Measurements from ENCODE around the gene AP5M1.
A peak's percentile ranks its signal among the peaks of the same experiment; 100 is the strongest.
"Not testable (repeated sequence)": the region's sequence is repeated elsewhere in the genome, so short reads cannot be mapped to it uniquely, and the experiment has no call there.

Gene AP5M1

DNA sequence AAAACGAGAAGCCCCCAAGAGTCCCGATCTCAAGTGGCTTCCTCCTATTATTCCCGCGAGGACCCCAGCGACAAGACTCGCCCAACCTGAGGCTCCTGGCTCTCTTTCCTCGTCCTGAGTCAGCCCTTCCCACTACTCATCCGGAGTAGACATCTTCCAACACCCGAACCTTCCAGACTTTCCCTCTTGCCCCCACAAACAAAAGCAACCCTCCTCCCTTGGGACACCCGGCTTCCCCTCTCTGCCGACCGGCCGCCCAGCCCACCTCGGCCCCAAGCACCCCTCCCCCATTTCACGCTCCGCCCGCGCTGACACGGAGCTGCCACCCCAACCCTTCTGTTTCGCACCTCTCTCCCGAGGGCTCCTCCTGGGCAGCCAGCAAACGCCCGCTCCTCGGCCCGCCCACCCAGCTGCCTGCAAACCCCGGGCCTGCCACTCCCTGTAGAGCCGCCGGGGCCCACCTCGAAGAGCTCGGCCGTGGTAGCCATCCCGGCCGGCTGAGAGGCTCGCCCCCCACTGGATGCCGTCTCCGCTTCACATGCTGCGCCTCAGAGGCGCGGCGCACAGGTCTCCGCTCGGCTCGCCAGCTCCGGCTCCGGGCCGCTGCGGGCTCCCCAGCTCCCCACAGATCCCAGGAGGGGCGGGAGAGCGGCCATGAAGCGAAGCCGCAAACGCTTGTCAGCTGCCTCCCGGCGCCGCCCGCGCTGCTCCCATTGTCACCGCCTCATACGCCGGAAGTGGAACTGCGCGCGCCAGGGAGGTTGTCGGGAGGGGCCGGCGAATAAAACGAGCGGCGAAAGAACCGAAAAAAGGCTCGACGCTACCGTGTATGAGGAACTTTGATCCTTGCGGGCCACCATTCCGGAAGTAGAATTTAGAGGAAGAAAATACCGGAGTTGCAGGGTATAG, at the start of gene AP5M1, which contains the start of gene EXOC5:
Gene AP5M1 (plus strand): TSS at position 811 of the 909 bp plus-strand sequence. CDS start 344 bp downstream, outside the sequence.
Gene EXOC5 (minus strand): TSS at position 745 of the 909 bp plus-strand sequence. CDS start 257 bp downstream, at position 488.
- DNase-seq: peak; percentile 87

- DNase-seq: no peak
Measured at GRCh38 chr14:57221931-57222330, 46.8 kb upstream of the AP5M1 start.

DNA sequence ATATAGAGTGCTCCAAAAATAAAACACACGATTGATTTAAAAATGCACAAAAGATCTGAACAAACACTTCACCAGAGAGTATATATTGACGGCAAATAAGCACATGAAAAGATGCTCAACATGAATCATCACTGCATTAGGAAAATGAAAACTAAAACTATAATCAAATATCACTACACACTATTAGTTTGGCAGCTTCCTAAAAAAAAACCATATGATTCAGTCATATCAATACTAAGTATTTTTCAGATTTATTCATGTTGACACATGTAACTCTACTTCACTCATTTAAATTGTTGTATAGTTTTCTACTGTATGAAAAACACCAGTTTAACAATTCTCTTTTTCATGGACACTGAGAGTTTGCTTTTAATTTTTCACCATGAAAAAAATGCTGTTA, 41.7 kb upstream of the AP5M1 start:
- DNase-seq: no peak

- DNase-seq: not testable (repeated sequence)
Measured at GRCh38 chr14:57228320-57228719, 40.5 kb upstream of the AP5M1 start.

DNA sequence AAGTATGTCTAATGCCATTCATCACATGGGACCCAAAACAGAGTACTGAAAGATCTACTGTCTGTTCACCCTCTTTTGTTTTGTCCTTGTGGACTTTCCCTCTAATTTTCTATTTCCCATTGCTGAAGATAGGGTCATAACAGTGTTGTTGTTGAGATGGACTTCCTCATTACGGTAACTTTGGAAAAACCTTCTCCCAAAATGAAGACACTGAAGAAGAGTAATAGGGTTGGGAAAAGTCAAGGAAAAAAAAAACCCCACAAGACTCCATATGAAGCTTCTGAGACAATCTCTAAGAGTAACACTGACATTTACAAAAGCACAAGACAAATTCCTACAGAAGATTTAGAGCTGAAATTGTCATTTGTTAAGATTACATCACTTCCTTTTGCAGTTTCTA, 36.8 kb upstream of the AP5M1 start:
- no peak for DNase-seq

- not testable (repeated sequence) for DNase-seq
Measured at GRCh38 chr14:57240115-57240514, 28.7 kb upstream of the AP5M1 start.

DNA sequence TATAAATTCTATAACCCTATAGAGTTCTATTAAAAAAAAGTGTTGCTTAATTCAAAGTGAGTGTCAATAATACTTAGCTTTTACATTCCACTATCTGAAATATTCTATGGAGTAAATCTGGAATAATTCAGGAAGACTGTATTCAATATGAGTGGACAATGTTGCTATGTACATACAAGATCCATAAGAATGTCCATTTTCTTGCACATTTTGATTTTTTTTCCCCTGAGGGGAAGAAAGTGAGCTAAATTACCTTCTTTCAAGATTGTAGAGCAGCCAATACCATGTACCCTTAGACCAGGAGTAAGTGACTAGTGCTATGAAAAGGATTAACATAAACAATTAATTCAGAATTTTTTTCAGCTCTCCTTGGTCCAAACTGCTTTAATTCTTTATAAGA, 25.5 kb upstream of the AP5M1 start:
- DNase-seq: no peak

GRCh38 chr14:57244106-57244505, 24.7 kb upstream of the AP5M1 start:
- DNase-seq: no peak

DNA sequence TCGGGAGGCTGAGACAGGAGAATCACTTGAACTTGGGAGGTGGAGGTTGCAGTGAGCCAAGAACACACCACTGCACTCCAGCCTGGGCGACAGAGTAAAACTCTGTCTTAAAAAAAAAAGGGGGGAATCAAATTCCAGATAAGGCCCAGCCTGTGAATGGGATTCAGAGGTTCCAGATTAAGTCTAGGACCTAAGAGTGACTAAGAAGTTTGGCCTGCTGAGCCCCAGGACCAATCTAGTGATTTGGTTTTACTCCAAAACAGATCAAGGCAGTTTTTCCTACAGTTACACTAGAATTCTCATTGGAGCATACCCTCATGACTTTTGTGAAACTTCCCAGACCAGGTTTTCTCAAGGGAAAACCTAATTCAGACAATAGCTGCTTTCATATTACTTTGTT, 22.8 kb upstream of the AP5M1 start:
- DNase-seq: no peak

DNA sequence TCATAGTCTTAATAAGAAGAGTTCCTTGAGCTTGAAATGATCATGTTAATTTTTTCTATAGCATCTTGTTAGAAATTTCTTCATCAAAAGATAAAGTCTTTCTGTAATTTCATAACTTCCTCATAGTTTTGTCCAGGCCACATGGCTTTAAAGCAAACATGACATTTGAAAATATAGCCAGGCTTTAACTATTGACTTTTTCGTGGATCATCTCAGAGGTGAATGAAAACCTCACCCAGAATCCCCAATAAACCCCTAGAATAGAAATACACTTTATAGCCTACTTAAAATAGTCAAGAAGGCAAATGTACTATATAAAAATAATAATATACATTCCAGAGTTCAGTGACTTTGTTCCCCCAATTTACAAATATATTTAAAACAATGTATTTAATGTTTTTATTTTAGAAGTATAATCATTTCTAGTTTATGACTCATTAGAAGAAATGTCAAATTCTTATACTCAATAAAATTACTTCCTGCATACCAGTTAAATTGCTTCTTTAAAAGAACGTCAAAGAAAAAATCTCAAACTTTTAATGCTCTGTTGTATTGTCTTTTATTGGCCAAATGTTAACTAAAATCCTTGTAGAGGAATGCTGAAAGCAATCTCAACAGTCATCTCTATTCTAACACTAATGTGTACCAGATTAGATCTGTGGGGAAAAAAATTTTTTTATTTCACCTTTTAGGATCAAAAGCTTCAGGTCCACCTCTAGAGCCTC, 21.7 kb upstream of the AP5M1 start:
- DNase-seq: no peak

DNA sequence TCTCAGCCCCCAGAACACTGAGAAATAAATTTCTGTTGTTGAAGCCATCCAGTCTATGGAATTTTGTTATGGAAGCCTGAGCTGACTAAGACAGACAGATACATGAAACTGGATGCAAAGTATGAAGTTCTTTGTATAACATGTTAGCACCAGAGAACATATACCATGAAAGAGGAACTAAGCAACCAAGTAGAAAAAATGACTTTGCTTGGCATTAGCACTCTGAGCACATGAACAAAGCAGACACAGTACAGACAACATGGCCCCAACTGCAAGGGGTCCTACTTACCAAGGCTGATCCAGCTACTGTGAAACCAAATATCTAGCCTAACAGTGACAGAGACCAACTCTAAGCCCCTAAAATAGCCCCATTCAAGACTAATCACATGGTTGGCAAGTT, 13.9 kb upstream of the AP5M1 start:
- no peak for DNase-seq

- not testable (repeated sequence) for DNase-seq
Measured at GRCh38 chr14:57258221-57258620, 10.6 kb upstream of the AP5M1 start.

DNA sequence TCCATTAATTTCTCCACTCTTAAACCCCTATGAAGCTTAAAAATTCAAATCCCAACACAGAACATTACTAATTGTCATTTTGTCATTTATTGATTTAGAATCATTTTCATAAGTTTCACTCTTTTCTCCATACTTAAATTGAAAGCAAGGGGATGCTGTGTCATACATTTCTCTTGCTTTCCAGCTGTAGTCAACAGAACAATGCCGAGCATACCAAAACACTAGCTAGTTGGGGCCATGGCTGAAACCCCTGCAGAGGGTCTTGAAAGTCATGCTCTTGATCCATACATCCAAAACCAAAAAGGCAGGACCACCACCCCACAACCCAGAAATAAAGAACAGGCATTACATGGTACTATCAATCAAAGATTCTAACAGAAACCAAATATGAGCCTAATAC, 9.1 kb upstream of the AP5M1 start:
- DNase-seq: no peak

- no peak for DNase-seq
Measured at GRCh38 chr14:57261604-57262003, 7.2 kb upstream of the AP5M1 start.

DNA sequence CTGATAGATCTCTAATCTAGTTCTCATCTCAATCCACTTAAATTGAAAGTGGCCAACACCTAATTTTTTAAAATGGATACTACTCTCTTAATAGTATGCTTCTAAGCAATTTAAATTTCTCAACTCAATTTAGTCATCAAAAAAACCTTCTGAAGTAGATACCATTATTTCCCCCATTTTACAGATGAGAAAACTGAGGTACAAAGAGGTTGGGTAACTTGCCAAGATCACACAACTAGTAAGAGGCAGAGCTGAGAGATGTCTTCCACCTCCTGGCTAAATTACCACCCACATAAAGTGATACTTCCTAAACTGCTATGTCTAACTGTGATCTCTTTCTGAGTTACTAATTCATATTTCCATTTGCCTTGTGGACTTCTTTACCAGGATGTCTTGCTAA, 6.7 kb upstream of the AP5M1 start:
- no peak for DNase-seq

DNA sequence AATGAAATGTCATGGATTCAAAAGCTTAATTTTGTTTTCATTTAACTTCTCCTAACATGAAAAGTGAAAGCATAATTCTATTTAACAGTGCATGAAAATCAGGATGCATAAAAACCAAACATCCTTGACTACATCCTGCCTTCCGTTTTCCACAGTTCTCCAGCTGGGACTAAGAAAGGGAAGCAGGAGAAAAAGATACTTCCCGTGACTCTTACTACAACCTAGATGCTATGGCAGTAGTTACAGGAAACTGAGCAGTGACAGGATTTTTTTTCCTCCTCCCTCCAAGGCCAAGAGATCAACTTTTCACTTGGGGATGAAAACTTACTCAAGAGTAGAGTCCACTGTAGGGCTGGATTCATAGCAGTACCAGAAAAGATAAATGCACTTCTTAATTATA, 2.7 kb upstream of the AP5M1 start:
- DNase-seq: no peak

GRCh38 chr14:57273236-57273635, 4.5 kb downstream of the AP5M1 start:
- DNase-seq: no peak

DNA sequence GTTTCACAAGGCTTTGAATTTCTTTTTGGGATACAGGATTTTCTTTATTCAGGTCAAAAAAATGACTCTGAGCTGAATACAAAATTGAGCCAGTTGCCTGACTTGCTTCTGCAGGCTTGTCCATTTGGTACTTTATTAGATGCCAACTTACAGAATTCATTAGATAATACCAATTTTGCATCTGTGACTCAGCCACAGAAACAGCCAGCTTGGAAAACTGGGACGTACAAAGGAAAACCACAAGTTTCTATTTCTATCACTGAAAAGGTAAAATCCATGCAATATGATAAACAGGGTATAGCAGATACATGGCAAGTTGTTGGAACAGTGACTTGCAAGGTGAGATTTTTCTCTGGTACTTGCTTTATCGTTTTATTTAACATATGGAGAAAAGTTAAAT, 5.8 kb downstream of the AP5M1 start:
- DNase-seq: no peak

DNA sequence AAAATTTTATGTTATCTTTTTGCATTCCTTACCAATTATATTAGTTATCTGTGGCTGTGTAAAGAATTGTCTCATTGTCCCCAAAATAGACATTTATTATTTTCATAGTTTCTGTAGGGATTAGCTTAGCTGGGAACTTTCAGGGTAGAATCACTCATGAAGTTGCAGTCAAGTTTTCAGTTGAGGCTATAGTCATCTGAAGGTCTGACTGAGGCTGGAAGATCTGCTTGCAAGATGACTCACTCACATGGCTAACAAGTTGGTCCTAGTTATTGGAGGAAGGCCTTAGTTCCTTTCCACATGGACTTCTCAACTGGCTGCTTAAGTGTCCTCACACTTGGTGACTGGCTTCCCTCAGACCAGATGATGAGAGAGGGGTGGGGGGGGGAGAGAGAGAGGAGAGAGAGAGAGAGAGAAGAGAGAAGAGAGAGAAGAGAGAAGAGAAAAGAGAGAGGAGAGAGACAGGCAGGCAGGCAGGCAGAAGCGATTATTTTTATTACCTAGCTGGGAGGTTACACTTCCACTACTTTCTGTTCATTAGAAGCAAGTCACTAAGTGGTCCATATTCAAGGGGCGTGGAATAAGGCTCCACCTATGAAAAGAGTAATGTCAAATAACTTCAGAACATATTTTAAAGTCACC, 6.4 kb downstream of the AP5M1 start:
- no peak for DNase-seq

GRCh38 chr14:57277062-57277461, 8.3 kb downstream of the AP5M1 start:
- DNase-seq: no peak

DNA sequence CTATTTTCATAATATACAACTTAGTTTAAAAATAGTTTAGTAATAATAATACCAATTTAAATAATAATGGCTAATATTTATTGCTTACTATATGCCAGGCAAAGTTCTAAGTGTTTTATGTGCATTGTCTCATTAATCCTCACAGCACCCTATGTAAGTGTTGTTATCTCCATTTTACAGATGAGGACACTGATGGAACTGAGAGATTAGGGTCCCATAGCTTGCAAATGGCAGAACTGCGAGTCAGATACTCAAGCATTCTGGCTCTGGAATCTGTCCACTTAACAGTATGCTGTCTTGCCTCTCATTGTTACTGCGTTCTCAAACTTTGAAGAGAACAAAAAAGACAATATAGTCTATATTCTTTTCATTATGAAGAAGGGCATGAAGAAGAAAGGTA, 19.0 kb downstream of the AP5M1 start:
- DNase-seq: no peak

- no peak for DNase-seq
Measured at GRCh38 chr14:57290751-57291150, 22.0 kb downstream of the AP5M1 start.

Measured in activated gamma-delta T cell treated with Interleukin-2 at 50 U/mL for 16 hours (primary cell).